NCI-H748 (cell line): ENCODE results near the gene IGF2BP3.
"Not testable (repeated sequence)": the region's sequence is repeated elsewhere in the genome, so short reads cannot be mapped to it uniquely, and the experiment has no call there.

Experiments used
- DNase-seq: peaks from one replicate; lab custom pipeline; 2025; ENCODE audit not compliant: unreplicated experiment; lab: John Stamatoyannopoulos, UW

The IGF2BP3 gene

DNA sequence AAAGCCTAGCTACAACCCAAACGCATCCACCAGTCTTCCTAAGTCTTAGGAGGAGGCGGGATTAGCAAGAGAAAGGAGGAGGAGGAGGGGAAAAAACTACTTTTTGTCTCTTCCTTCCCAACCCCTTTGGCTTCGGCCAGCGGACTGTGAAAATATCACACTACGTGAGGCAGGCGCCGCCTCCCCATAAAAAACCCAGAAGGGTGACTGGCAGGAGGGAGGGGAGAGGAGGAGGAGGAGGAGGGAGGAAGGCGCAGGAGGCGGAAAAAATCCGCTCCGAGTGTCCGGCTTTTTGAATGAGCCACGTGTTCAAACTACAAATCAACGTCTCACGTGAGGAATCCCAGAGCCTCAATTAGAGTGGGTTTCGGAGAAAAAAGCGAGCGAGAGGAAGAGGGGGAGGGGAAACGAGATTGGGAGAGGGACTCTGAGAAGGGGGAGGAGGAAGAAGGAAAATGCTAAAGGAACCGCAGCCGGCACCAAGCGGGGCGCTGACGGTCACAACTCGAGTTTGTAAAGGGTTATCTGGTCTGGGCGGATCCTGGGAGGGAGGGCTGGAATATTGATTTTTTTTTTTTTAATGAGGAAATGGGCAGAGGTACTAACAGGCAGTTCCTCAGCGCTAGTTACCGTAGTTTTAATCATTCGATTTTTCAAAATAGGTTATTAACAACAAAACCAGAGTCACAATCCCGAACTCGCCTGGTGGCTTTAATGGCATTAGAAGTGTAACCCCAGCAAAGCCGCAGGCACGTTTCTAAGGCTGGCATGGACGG lies at the start of gene IGF2BP3:
TSS of gene IGF2BP3 (minus strand) at position 162 of the 776 bp plus-strand sequence. CDS start 381 bp downstream, outside the sequence.
- peak; percentile 96 for DNase-seq

DNA sequence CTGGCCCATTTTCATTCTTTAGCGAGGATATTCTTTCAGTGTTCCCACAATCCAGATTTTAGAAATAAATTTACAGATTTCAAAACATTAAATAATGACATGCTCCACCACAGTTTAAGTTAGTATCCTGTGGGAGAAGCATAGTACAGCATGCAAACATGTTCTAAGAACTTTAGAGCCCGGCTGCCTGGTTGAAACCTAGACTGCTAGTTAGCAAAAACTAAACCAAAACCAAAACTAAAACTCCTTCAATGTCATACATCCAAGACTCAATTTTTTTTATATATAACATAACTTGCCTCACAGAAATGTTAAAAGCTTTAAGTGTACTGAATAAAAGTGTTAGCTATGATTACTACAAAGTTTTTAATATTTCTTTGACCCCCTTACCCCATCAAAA lies 44.5 kb upstream of the IGF2BP3 start:
- no peak for DNase-seq

DNA sequence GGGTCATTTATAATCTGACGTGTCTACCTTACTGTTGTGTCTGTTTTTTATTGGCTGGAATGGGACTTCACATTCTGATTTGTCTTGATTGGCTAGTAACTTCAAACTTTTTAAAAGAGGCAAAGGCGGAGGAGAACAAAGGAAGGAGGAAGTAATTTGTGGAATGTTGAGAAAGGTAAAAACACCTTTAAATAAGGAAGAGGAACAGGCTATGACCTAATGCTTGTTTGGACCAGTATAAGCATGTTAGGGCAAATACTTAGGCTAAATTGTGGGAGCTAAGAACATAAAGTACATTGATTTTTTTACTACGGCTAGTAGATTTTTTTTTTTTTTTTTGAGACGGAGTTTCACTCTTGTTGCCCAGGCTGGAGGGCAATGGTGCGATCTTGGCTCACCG lies 43.5 kb upstream of the IGF2BP3 start:
- not testable (repeated sequence) for DNase-seq

GRCh38 chr7:23494009-23494408 lies 23.7 kb upstream of the IGF2BP3 start:
- no peak for DNase-seq

DNA sequence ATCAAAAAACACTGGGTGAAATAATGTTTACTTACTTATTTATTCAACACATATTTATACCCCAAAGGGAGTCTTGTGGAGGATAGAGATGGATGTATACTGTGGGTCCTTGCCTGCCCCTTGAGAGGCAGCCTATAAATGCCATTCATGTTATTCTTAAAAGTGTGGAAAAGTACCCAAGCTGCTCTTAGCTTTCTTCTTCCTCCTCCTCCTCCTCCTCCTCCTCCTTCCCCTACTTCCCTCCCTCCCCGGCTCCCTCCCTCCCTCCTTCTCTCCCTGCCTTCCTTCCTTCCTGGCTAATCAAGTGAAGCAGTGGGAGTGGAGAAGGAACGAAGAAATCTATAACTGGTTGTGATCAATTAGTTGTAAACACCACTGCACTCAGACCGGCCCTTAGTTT lies 21.2 kb upstream of the IGF2BP3 start:
- DNase-seq = no peak

DNA sequence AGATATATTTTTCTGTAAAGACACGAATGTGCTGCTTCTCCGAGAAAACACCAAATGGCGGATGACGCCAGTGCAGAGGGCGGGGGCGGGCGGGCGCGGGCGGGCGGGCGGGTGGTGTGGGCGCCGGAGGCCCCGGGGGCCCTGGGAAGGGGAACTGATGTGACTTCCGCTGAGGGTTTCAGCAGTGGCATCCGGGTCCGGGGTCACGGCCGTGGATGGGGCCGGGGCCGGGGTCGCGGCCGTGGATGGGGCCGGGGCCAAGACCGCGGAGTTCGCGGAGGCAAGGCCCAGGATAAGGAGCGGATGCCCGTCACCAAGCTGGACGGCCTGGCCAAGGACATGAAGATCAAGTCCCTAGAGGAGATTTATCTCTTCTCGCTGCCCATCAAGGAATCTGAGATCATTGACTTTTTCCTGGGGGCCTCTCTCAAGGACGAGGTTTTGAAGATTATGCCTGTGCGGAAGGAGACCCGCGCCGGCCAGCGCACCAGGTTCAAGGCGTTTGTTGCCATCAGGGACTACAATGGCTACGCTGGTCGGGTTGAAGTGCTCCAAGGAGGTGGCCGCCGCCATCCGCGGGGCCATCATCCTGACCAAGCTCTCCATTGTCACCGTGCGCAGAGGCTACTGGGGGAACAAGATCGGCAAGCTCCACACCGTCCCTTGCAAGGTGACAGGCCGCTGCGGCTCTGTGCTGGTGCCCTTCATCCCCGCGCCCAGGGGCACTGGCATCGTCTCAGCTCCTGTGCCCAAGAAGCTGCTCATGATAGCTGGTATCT lies 20.3 kb upstream of the IGF2BP3 start:
- DNase-seq = peak; percentile 43

DNA sequence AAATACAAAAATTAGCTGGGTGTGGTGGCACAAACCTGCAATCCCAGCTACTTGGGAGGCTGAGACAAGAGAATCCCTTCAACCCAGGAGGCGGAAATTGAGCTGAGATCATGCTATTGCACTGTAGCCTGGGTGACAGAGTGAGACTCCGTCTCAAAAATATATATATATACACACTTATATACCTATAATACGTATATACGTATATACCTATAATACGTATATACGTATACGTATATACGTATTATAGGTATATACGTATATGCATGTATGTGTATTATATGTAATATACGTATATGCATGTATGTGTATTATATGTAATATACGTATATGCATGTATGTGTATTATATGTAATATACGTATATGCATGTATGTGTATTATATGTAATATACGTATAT lies 18.4 kb upstream of the IGF2BP3 start:
- DNase-seq = not testable (repeated sequence)

DNA sequence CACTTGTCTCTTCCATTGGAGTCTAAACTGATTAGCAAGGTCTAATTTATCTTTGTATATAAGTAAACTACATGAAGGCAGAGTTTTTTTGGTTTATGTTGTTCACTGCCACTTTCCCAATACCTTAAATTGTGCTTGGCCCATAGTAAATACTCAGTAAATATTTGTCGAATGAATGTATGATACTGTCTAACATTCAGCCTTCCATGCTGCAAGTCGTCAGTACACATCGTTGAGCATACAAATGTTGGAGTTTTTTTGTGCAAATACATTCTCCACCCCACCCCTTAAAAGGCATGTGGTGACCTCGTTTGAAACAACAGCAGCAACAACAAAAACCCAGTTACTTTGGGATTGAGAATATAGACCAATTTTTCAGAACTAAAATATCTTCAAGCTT lies 17.4 kb upstream of the IGF2BP3 start:
- DNase-seq = no peak

- no peak for DNase-seq
Observed at GRCh38 chr7:23486002-23486773, 15.9 kb upstream of the IGF2BP3 start.

DNA sequence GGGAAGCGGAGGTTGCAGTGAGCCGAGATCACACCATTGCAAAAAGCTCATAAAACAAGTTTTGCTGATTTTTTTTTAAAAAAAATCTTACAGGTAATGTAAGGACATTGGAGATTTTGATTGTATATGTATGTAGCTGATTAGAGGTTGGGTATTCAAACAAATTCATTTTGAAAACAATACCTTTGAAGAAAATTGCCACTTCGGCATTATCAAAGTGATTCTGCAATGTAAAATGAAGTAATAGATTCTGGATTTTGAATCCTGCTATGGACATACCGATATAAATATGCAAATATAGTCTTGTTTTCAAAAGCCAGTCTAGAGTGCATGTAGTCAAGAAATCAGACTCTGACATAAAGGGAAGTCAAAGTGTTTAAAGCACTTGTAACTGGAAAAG lies 12.4 kb upstream of the IGF2BP3 start:
- DNase-seq = no peak

DNA sequence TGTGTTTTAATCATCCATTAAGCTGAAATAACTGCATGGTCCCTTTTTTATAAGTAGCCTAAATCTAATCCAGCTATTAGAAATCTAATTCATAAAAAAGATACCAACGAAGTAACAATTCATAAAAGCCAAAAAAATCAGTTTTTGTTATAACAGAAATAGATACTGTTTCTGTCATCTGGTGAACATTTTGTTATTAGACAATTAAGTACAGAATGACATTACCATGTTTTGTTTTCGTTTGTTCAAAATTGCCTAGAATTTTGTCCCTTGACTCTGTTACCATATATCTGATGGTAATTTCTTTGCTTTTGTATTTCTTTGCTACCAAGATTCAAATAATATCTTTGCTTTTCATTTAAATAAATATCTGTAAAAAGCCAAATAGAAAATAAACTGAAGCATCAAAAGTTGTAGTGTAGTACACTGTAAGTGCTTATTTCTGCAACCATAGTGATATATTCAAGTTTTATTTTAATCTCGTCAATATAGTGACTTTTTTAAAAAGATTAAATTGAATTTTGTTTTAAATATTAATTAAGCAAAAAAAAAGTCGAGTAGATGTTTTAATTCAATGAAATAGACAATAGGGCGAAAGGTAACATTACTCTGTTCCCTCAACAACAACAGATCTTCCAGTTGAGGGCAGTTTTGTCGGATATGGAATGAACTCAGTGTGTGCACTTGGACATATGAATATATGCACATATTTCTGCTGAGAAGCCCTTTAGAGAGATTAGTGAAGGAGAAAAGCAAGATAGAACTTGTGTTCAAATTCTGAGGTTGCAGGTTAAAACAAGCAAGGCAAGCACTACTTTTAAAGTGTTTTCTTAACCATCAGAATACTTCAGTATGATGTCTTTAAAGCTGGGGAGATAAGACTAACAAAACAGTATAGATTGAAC lies 7.9 kb upstream of the IGF2BP3 start:
- DNase-seq = no peak

DNA sequence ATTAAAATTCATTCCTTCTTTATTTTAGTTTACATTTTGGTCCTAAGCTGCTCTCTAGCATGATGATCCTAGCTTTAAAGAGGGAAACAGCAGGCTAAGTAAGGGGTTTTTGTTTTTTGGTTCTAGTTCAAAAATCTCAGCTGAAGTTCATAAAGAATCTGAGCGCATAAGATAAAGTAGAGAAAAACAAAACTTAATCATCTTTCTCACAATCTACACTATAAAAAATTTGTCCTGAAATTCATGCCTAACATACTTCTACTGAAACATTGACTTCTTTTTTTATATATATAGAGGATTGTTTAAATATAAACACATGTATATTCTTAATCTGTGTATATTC lies 6.8 kb upstream of the IGF2BP3 start:
- no peak for DNase-seq

GRCh38 chr7:23476286-23477156 lies 6.2 kb upstream of the IGF2BP3 start:
- peak; percentile 45 for DNase-seq

GRCh38 chr7:23475576-23475839 lies 5.2 kb upstream of the IGF2BP3 start:
- DNase-seq = no peak

- peak; percentile 76 for DNase-seq
Observed at GRCh38 chr7:23474829-23475575, 4.7 kb upstream of the IGF2BP3 start.

DNA sequence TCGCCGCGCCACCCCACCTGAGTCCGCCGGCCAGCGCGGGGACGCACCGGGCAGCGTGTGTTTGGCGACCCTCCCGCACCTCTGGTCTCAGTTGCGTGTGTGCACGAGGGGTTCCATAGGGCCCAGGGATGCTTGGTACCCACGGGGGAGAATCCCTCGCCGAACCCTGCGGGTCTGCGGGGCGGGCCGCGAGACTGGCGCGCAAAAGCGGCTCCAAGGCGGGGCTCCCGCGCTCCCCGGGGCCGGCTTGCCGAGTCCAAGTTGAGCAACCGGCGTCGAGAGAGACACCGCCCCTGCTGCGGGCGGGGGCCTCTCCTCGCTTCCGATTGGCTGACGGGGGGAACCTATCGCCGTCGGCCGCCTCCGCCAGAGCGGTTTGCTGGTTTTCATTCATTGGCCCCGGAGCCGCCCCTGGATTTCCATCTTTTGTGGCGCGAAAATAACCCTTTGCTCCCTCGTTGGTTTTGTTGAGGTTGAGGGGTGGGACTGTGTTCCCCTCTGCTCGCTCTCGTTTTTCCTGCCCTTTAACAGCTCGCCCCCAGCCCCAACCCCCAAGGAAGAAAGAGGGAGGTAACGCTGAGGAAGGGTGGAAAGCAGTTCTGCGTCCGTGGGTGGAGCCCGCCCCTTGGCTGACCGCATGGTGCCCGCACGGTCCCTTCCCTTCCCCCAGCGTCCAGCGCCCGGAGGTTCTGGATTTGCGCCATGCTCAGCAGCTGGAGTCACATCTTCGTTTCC lies 4.0 kb upstream of the IGF2BP3 start:
- peak; percentile 98 for DNase-seq

DNA sequence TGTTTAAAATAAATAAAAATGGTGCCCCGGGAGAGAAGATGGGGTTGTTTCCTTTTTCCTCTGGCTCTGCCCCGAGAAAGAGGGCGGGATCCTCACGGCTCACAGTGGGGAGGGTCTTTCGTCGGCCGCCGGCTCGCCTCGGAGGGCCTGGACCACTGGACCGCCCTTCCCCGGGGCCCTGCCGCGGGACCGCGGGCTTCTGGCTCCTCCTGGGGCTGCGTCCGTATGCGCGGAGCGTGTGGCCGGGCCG lies 3.5 kb upstream of the IGF2BP3 start:
- peak; percentile 81 for DNase-seq

- peak; percentile 74 for DNase-seq
Observed at GRCh38 chr7:23472956-23473843, 2.9 kb upstream of the IGF2BP3 start.
